GM12891 (cell line): ENCODE measurements around the gene MYBPC2.

Experiments used
- DNase-seq: peaks from one replicate; pipeline ENCODE4 v3.0.0; 2011; ENCODE audit warnings: low spot score; ENCODE audit not compliant: insufficient read length
- FAIRE-seq: peaks from 2 replicates; lab custom pipeline; 2011; peaks lifted over from hg19 to GRCh38; lab: Jason Lieb, UNC
- PAX5 ChIP-seq: IDR thresholded peaks from 2 replicates; pipeline ENCODE4 v1.6.1; 2011; ENCODE audit warnings: low read length, moderate library complexity, mild to moderate bottlenecking; ENCODE audit not compliant: insufficient read depth, severe bottlenecking
- POLR2A ChIP-seq: IDR thresholded peaks from 2 replicates; pipeline ENCODE4 v1.6.1; 2011; ENCODE audit warnings: low read depth, low read length, control low read depth
- POLR2AphosphoS5 ChIP-seq: IDR thresholded peaks from 2 replicates; pipeline ENCODE4 v1.6.1; 2011; ENCODE audit warnings: low read depth, low read length, control low read depth
- POU2F2 ChIP-seq: IDR thresholded peaks from 2 replicates; pipeline ENCODE4 v1.6.1; 2011; ENCODE audit warnings: low read depth, mild to moderate bottlenecking, control low read depth, low read length, moderate library complexity
- SPI1 ChIP-seq: IDR thresholded peaks from 2 replicates; pipeline ENCODE4 v1.6.1; 2011; ENCODE audit warnings: low read depth, low read length, control low read depth
- TAF1 ChIP-seq: IDR thresholded peaks from 2 replicates; pipeline ENCODE4 v1.6.1; 2011; ENCODE audit warnings: low read depth, low read length, control low read depth

The MYBPC2 gene

GRCh38 chr19:50459638-50460037 lies 26.9 kb downstream of the MYBPC2 start:
- FAIRE-seq (no peak), DNase-seq (no peak)
- TF ChIP-seq TAF1 (no peak), SPI1 (0 out of 2 replicates have a peak, but pooled peaks have one; percentile 36)

- peak; percentile 78 for FAIRE-seq
- peak; percentile 84 for DNase-seq
- no peak for TF ChIP-seq POLR2AphosphoS5
- TF ChIP-seq PAX5: no peak
- 0 out of 2 replicates have a peak, but pooled peaks have one; percentile 1 for TF ChIP-seq SPI1
- TF ChIP-seq POU2F2: no peak
Observed at GRCh38 chr19:50460161-50460765, 27.6 kb downstream of the MYBPC2 start.

- TF ChIP-seq POU2F2: no peak
- no peak for TF ChIP-seq PAX5
- TF ChIP-seq POLR2AphosphoS5: no peak
- TF ChIP-seq POLR2A: no peak
- no peak for TF ChIP-seq TAF1
- FAIRE-seq (peak; percentile 95), DNase-seq (peak; percentile 85)
Observed at GRCh38 chr19:50461066-50461875, 28.6 kb downstream of the MYBPC2 start.

GRCh38 chr19:50462970-50463369 lies 30.3 kb downstream of the MYBPC2 start:
- DNase-seq: no peak
- no peak for FAIRE-seq
- TF ChIP-seq POU2F2: no peak
- TF ChIP-seq SPI1: no peak
- no peak for TF ChIP-seq POLR2A
- TF ChIP-seq PAX5: no peak
- no peak for TF ChIP-seq TAF1
- no peak for TF ChIP-seq POLR2AphosphoS5

GRCh38 chr19:50464348-50464747 lies 31.7 kb downstream of the MYBPC2 start:
- DNase-seq: no peak
- no peak for FAIRE-seq
- no peak for TF ChIP-seq SPI1
- no peak for TF ChIP-seq POLR2AphosphoS5
- TF ChIP-seq POU2F2: no peak
- no peak for TF ChIP-seq PAX5
- TF ChIP-seq TAF1: no peak
- TF ChIP-seq POLR2A: no peak

- no peak for FAIRE-seq
- TF ChIP-seq POLR2AphosphoS5: no peak
- TF ChIP-seq TAF1: no peak
- no peak for TF ChIP-seq POU2F2
- no peak for TF ChIP-seq SPI1
- no peak for TF ChIP-seq POLR2A
- TF ChIP-seq PAX5: no peak
- DNase-seq: no peak
Observed at GRCh38 chr19:50465000-50465399, 32.3 kb downstream of the MYBPC2 start.

- FAIRE-seq (no peak), DNase-seq (no peak)
- no peak for TF ChIP-seq POU2F2
- TF ChIP-seq SPI1: no peak
- TF ChIP-seq POLR2AphosphoS5: no peak
- TF ChIP-seq POLR2A: no peak
- no peak for TF ChIP-seq TAF1
Observed at GRCh38 chr19:50465986-50466705, 33.5 kb downstream of the MYBPC2 start.

- FAIRE-seq (no peak), DNase-seq (no peak)
- TF ChIP-seq TAF1 (no peak), POLR2AphosphoS5 (no peak), SPI1 (no peak), POLR2A (no peak), POU2F2 (no peak), PAX5 (no peak)
Observed at GRCh38 chr19:50466706-50467039, 34.0 kb downstream of the MYBPC2 start.

- no peak for FAIRE-seq
Observed at GRCh38 chr19:50467566-50467965, 34.9 kb downstream of the MYBPC2 start.

More at GRCh38 chr19:50467566-50467965, 34.9 kb downstream of the MYBPC2 start:
- no peak for DNase-seq
- no peak for TF ChIP-seq POLR2AphosphoS5
- no peak for TF ChIP-seq PAX5
- TF ChIP-seq SPI1: no peak
- no peak for TF ChIP-seq POLR2A
- no peak for TF ChIP-seq TAF1
- TF ChIP-seq POU2F2: no peak
